ENCODE measurements around the gene HNRNPDL. TPM values are rescaled to one million over a fixed set of nuclear protein-coding genes. Genes with fewer than 3 reads are reported as not detected.

Gene HNRNPDL
- total RNA-seq, 1 donor from 2014 or later, result 444 TPM

GRCh38 chr4:82439088-82439487 lies 8.8 kb upstream of the HNRNPDL start:
- no peak for TF ChIP-seq CTCF (IDR thresholded peaks at IDR 0.05; ENCODE audit: partially characterized antibody, unreplicated experiment)
- no peak for DNase-seq
- no peaks in the 10 kb centered on the region for H3K9me3 Mint-ChIP-seq (ENCODE audit: unreplicated experiment)
- H3K4me1 Mint-ChIP-seq (ENCODE audit: low read depth, unreplicated experiment), result peaks cover 2% of the 10 kb centered on the region
- no peaks in the 10 kb centered on the region for H3K27me3 Mint-ChIP-seq (ENCODE audit: unreplicated experiment)
- H3K36me3 Mint-ChIP-seq (ENCODE audit: unreplicated experiment), result no peaks in the 10 kb centered on the region
- H3K27ac Mint-ChIP-seq (ENCODE audit: unreplicated experiment), result no peak overlapping the region
- H3K4me3 Mint-ChIP-seq (ENCODE audit: unreplicated experiment), result no peak overlapping the region

DNA sequence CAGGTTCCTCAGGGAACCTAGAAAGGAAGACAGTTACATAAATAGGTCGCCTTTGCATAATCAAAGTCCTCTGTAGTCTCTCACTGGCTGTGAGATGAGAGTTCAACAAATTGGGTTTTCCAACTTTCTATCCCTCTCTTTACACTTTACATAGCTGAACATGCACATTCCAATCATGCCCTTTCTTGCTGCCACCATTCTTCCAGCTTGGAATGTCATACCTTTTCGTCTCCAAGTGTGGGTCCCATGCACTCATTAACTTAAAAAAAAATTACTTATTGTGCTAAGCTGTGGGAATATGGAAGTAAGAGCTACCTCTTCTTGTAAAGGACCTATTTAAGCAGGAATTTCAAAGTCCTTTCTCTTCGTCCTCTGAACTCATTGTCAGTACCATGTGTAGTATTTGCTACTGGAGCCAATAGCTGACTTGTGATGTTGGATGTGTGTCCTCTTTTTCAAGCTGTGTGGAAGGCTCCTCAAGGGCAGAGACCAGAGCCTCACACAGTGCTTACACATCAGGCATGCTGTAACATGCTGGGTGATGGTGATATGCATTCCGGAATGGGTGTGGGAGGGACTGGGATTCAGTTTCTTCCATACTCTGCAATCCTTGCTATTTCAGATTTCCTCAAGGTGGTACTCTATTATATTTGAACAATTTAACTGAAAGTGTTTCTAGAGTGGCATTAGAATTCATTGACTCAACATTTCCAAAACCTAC lies 7.2 kb upstream of the HNRNPDL start:
- peaks cover 3% of the 10 kb centered on the region for H3K9me3 Mint-ChIP-seq (ENCODE audit: unreplicated experiment)
- no peaks in the 10 kb centered on the region for H3K27me3 Mint-ChIP-seq (ENCODE audit: unreplicated experiment)
- peaks cover 7% of the 10 kb centered on the region for H3K4me1 Mint-ChIP-seq (ENCODE audit: low read depth, unreplicated experiment)
- DNase-seq, result no peak
- no peak overlapping the region for H3K27ac Mint-ChIP-seq (ENCODE audit: unreplicated experiment)
- H3K4me3 Mint-ChIP-seq (ENCODE audit: unreplicated experiment), result no peak overlapping the region
- H3K36me3 Mint-ChIP-seq (ENCODE audit: unreplicated experiment), result no peaks in the 10 kb centered on the region
- TF ChIP-seq CTCF (IDR thresholded peaks at IDR 0.05; ENCODE audit: partially characterized antibody, unreplicated experiment), result no peak

DNA sequence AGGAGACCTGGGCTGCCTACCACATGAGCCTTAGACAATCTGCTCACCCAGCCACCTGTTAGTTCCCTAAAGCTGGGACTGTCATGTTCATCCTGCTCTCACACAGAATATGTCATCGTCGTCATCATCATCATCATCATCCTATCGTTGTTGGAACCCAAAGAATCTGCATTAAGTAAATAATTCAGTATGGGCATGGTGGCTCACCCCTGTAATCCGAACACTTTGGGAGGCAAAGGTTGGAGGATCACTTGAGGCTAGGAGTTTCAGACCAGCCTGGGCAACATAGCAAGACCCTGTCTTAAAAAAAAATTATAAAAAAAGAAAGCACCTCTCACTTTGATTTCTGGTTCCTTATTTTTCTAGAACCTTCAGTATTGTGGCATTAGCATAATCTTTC lies 6.5 kb upstream of the HNRNPDL start:
- TF ChIP-seq CTCF (IDR thresholded peaks at IDR 0.05; ENCODE audit: partially characterized antibody, unreplicated experiment), result no peak
- H3K9me3 Mint-ChIP-seq (ENCODE audit: unreplicated experiment), result peaks cover 3% of the 10 kb centered on the region
- H3K27me3 Mint-ChIP-seq (ENCODE audit: unreplicated experiment), result no peaks in the 10 kb centered on the region
- DNase-seq, result no peak
- no peak overlapping the region for H3K27ac Mint-ChIP-seq (ENCODE audit: unreplicated experiment)
- H3K36me3 Mint-ChIP-seq (ENCODE audit: unreplicated experiment), result no peaks in the 10 kb centered on the region
- peaks cover 7% of the 10 kb centered on the region for H3K4me1 Mint-ChIP-seq (ENCODE audit: low read depth, unreplicated experiment)
- no peak overlapping the region for H3K4me3 Mint-ChIP-seq (ENCODE audit: unreplicated experiment)

GRCh38 chr4:82436130-82436529 lies 5.9 kb upstream of the HNRNPDL start:
- H3K4me1 Mint-ChIP-seq (ENCODE audit: low read depth, unreplicated experiment), result peaks cover 9% of the 10 kb centered on the region
- TF ChIP-seq CTCF (IDR thresholded peaks at IDR 0.05; ENCODE audit: partially characterized antibody, unreplicated experiment), result no peak
- peaks cover 2% of the 10 kb centered on the region for H3K27me3 Mint-ChIP-seq (ENCODE audit: unreplicated experiment)

GRCh38 chr4:82434949-82435348 lies 4.7 kb upstream of the HNRNPDL start:
- no peak for DNase-seq
- Mint-ChIP-seq H3K36me3 (ENCODE audit: unreplicated experiment) (no peaks in the 10 kb centered on the region), H3K27ac (ENCODE audit: unreplicated experiment) (no peak overlapping the region), H3K4me3 (ENCODE audit: unreplicated experiment) (no peak overlapping the region), H3K4me1 (ENCODE audit: low read depth, unreplicated experiment) (peaks cover 9% of the 10 kb centered on the region), H3K27me3 (ENCODE audit: unreplicated experiment) (peaks cover 3% of the 10 kb centered on the region), H3K9me3 (ENCODE audit: unreplicated experiment) (peaks cover 9% of the 10 kb centered on the region)
- no peak for TF ChIP-seq CTCF (IDR thresholded peaks at IDR 0.05; ENCODE audit: partially characterized antibody, unreplicated experiment)

More at GRCh38 chr4:82436130-82436529, 5.9 kb upstream of the HNRNPDL start:
- H3K36me3 Mint-ChIP-seq (ENCODE audit: unreplicated experiment), result no peaks in the 10 kb centered on the region
- no peak overlapping the region for H3K27ac Mint-ChIP-seq (ENCODE audit: unreplicated experiment)
- H3K9me3 Mint-ChIP-seq (ENCODE audit: unreplicated experiment), result peaks cover 6% of the 10 kb centered on the region
- no peak for DNase-seq
- H3K4me3 Mint-ChIP-seq (ENCODE audit: unreplicated experiment), result no peak overlapping the region

All from glutamatergic neuron (in vitro differentiated cells).